OCI-LY1 (cell line): ENCODE data around the gene MYO1D.

Experiments used
- H2AFZ ChIP-seq: fragments of 200-600 bp; sonication (generic), shearing (Covaris generic); 2 replicates; pipeline ENCODE4 v1.6.0; 2014; ENCODE audit warnings: antibody characterized with exemption, mild to moderate bottlenecking, low read length
- H3F3A ChIP-seq: fragments of 200-600 bp; sonication (generic), shearing (Covaris generic); 2 replicates; pipeline ENCODE4 v1.6.0; 2014; ENCODE audit warnings: mild to moderate bottlenecking, antibody characterized with exemption, low read length, moderate library complexity; ENCODE audit not compliant: insufficient read depth
- H3K27ac ChIP-seq: fragments of 200-600 bp; sonication (generic); 2 replicates; pipeline ENCODE4 v1.5.1; 2014; ENCODE audit warnings: low read length, mixed run types, mild to moderate bottlenecking, low read depth; ENCODE audit not compliant: poor library complexity, severe bottlenecking
- H3K27me3 ChIP-seq: fragments of 200-600 bp; sonication (generic); 2 replicates; pipeline ENCODE4 v1.6.0; 2014; ENCODE audit warnings: antibody characterized with exemption, mild to moderate bottlenecking, low read length, moderate library complexity; ENCODE audit not compliant: insufficient read depth
- H3K36me3 ChIP-seq: fragments of 200-600 bp; sonication (generic); 2 replicates; pipeline ENCODE4 v1.6.1; 2014; ENCODE audit warnings: mild to moderate bottlenecking, antibody characterized with exemption, low read length, moderate library complexity, mixed read lengths; ENCODE audit not compliant: insufficient read depth
- H3K4me1 ChIP-seq: fragments of 200-600 bp; sonication (generic); 2 replicates; pipeline ENCODE4 v1.5.1; 2014; ENCODE audit warnings: mild to moderate bottlenecking, low read length, moderate library complexity; ENCODE audit not compliant: insufficient read depth, severe bottlenecking
- H3K4me2 ChIP-seq: fragments of 200-600 bp; sonication (generic), shearing (Covaris generic); 2 replicates; pipeline ENCODE4 v1.6.1; 2014; ENCODE audit warnings: low read length
- H3K4me3 ChIP-seq: fragments of 200-600 bp; sonication (generic); 2 replicates; pipeline ENCODE4 v1.5.1; 2014; ENCODE audit warnings: low read length, low read depth, mild to moderate bottlenecking, mixed read lengths; ENCODE audit not compliant: poor library complexity, severe bottlenecking
- H3K79me2 ChIP-seq: fragments of 200-600 bp; shearing (Covaris generic); 2 replicates; pipeline ENCODE4 v1.6.1; 2016; ENCODE audit warnings: mixed run types, low read length, mixed read lengths; ENCODE audit not compliant: insufficient read depth
- H3K9ac ChIP-seq: fragments of 200-600 bp; sonication (generic), shearing (Covaris generic); 2 replicates; pipeline ENCODE4 v1.6.1; 2014; ENCODE audit warnings: mild to moderate bottlenecking, low read length, mixed read lengths
- H3K9me2 ChIP-seq: fragments of 200-600 bp; sonication (generic), shearing (Covaris generic); 2 replicates; pipeline ENCODE4 v1.6.1; 2014; ENCODE audit warnings: low read depth, mild to moderate bottlenecking, low read length, mixed read lengths
- H3K9me3 ChIP-seq: fragments of 200-600 bp; shearing (Covaris generic); 2 replicates; pipeline ENCODE4 v1.6.1; 2014; ENCODE audit warnings: low read length, mixed read lengths
- H4K20me1 ChIP-seq: fragments of 200-600 bp; sonication (generic), shearing (Covaris generic); 2 replicates; pipeline ENCODE4 v1.6.0; 2016; ENCODE audit warnings: mild to moderate bottlenecking, low read length; ENCODE audit not compliant: insufficient read depth
- EZH2 ChIP-seq: fragments of 200-600 bp; sonication (generic), shearing (Covaris generic); IDR thresholded peaks from 2 replicates; pipeline ENCODE4 v1.8.0; 2017; ENCODE audit warnings: borderline replicate concordance, mixed run types, mild to moderate bottlenecking, antibody characterized with exemption, low read length, moderate library complexity, mixed read lengths
- TF ChIP-seq, protein P1 (sequence below): fragments of 200-600 bp; sonication (generic), shearing (Covaris generic); IDR thresholded peaks from 2 replicates; pipeline ENCODE4 v1.5.1; 2017; ENCODE audit warnings: mild to moderate bottlenecking, antibody characterized with exemption, low read length, moderate library complexity, mixed read lengths

MYO1D gene

DNA sequence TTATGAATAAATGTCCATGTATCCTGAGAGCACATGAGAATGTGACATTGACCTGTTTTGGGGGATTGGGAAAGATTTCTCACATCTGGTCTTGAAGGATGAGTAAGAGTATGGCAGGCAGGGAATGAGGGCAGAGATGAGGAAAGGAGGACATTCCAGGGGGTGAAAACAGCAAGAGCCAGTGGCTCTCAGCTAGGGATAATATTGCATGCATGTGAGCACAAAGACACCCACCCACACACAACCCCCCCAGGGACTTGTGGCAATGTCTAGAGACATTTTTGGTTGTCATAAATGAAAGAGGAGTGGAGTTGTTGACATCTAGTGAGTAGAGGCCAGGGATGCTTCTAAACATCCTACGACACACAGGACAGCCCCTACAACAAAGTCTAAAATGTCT is 6.0 kb downstream of the MYO1D start:
- H3K79me2 ChIP-seq = no peaks in the 10 kb centered on the region
- H3K36me3 ChIP-seq = no peaks in the 10 kb centered on the region
- no peaks in the 10 kb centered on the region for H4K20me1 ChIP-seq
- no peak overlapping the region for H2AFZ ChIP-seq
- TF ChIP-seq, protein P1, sequence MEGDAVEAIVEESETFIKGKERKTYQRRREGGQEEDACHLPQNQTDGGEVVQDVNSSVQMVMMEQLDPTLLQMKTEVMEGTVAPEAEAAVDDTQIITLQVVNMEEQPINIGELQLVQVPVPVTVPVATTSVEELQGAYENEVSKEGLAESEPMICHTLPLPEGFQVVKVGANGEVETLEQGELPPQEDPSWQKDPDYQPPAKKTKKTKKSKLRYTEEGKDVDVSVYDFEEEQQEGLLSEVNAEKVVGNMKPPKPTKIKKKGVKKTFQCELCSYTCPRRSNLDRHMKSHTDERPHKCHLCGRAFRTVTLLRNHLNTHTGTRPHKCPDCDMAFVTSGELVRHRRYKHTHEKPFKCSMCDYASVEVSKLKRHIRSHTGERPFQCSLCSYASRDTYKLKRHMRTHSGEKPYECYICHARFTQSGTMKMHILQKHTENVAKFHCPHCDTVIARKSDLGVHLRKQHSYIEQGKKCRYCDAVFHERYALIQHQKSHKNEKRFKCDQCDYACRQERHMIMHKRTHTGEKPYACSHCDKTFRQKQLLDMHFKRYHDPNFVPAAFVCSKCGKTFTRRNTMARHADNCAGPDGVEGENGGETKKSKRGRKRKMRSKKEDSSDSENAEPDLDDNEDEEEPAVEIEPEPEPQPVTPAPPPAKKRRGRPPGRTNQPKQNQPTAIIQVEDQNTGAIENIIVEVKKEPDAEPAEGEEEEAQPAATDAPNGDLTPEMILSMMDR = no peak
- TF ChIP-seq EZH2 = no peak
- no peaks in the 10 kb centered on the region for H3K9me3 ChIP-seq
- H3K4me1 ChIP-seq = no peaks in the 10 kb centered on the region
- H3K9me2 ChIP-seq = no peaks in the 10 kb centered on the region
- H3K4me3 ChIP-seq = no peak overlapping the region
- H3K27me3 ChIP-seq = no peaks in the 10 kb centered on the region; the same call in 1 of the 2 replicates
- H3K27ac ChIP-seq = no peak overlapping the region
- H3F3A ChIP-seq = no peaks in the 10 kb centered on the region
- H3K4me2 ChIP-seq = no peak overlapping the region
- no peak overlapping the region for H3K9ac ChIP-seq

DNA sequence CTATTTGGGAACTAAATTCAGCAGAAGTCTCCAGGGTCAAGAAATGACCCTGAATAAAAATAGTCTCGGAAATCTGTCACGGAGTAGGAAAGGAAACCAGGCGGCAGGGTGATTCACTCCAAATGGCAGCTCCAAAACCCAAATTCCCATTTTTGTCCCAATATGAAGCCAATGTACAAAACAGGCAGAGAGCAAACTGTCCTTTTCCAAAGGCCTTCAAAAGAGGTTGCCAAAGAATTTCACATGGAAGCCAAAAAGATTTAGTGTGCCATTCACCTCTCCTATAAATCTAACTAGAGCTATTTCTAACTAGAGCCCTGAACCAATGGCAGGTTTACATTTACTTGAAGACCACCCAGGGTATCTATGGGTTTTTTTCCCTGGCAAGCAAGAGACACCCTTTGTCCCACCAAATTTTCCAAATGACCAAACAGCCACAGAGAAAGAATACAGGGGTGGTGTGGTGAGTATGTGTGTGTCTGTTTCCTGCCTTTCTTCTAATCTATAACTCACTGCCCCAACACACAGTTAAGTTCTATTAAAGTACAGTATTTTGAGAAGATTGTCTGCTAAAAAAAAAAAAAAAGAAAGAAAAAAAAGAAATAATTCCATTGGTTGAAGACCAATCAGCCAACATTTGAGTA is 6.8 kb downstream of the MYO1D start:
- H3K4me1 ChIP-seq = no peaks in the 10 kb centered on the region
- no peaks in the 10 kb centered on the region for H3K9me3 ChIP-seq
- H3K4me2 ChIP-seq = no peak overlapping the region
- no peaks in the 10 kb centered on the region for H3K79me2 ChIP-seq
- H3K9ac ChIP-seq = no peak overlapping the region
- no peaks in the 10 kb centered on the region; the same call in 1 of the 2 replicates for H3K27me3 ChIP-seq
- H2AFZ ChIP-seq = no peak overlapping the region
- H3K4me3 ChIP-seq = no peak overlapping the region
- no peaks in the 10 kb centered on the region for H3K36me3 ChIP-seq
- TF ChIP-seq, protein P1 = no peak
- TF ChIP-seq EZH2 = no peak
- H3F3A ChIP-seq = no peaks in the 10 kb centered on the region
- H4K20me1 ChIP-seq = no peaks in the 10 kb centered on the region
- no peak overlapping the region for H3K27ac ChIP-seq
- no peaks in the 10 kb centered on the region for H3K9me2 ChIP-seq

DNA sequence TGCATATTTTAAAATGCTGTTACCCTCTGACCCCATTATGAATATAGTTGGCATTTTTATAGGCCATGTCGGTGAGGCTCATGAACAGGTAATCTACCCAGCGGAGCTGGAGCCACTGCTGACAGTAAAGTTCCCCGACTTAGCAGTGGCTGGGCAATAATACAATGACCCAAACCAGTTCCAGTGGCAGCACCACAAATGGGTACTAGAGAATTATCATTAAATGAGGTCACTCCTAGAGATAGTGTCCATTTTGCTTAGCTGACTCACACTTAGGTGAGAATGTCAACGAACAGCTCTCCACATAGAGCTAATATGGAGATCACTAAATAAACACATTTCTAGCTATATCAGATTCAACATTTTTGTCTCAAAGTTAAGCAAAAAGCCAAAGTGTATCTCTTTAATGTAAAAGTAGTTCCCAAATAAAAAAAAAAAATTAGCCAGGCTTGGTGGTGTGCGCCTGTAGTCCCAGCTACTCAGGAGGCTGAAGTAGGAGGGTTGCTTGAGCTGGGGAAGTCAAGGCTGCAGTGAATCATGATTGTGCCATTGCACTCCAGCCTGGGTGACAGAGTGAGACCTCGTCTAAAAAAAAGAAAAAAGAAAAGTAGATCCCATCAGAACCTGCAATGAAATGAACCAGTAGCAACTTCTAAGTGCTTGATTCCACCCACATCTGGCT is 7.4 kb downstream of the MYO1D start:
- H2AFZ ChIP-seq = no peak overlapping the region

More for the DNA sequence above, 7.4 kb downstream of the MYO1D start:
- Histone ChIP-seq H3K9me2 (no peaks in the 10 kb centered on the region), H3K9ac (no peak overlapping the region), H3K27me3 (no peaks in the 10 kb centered on the region), H3K79me2 (no peaks in the 10 kb centered on the region), H4K20me1 (no peaks in the 10 kb centered on the region), H3F3A (no peaks in the 10 kb centered on the region), H3K9me3 (no peaks in the 10 kb centered on the region), H3K27ac (no peak overlapping the region), H3K4me3 (no peak overlapping the region), H3K4me1 (no peaks in the 10 kb centered on the region), H3K36me3 (no peaks in the 10 kb centered on the region), H3K4me2 (no peak overlapping the region)
- TF ChIP-seq, protein P1 = no peak
- no peak for TF ChIP-seq EZH2
